Hepatocyte (in vitro differentiated cells): ENCODE data around the gene SLC43A2. TPM values are rescaled to one million over a fixed set of nuclear protein-coding genes. Genes with fewer than 3 reads are reported as not detected.

ENCODE experiments used
- DNase-seq: peaks from one replicate; pipeline ENCODE4 v3.0.0-alpha.2; 2016; ENCODE audit warnings: low spot score
- H2AFZ ChIP-seq: fragments of 200-600 bp; sonication (generic); 2 replicates; pipeline ENCODE4 v1.6.0; 2016; ENCODE audit warnings: antibody characterized with exemption, mild to moderate bottlenecking
- H3K27ac ChIP-seq: fragments of 200-600 bp; sonication (generic); 2 replicates; pipeline ENCODE4 v1.5.1; 2016; ENCODE audit warnings: mild to moderate bottlenecking
- H3K27me3 ChIP-seq: fragments of 200-600 bp; sonication (generic); 2 replicates; pipeline ENCODE4 v1.6.1; 2016
- H3K36me3 ChIP-seq: fragments of 200-600 bp; sonication (generic); replicated peaks from 2 replicates; pipeline ENCODE4 v1.5.1; 2016; ENCODE audit warnings: low read depth; ENCODE audit not compliant: insufficient read depth
- H3K4me1 ChIP-seq: fragments of 200-600 bp; sonication (generic); 2 replicates; pipeline ENCODE4 v1.5.1; 2016; ENCODE audit warnings: mild to moderate bottlenecking, moderate library complexity; ENCODE audit not compliant: insufficient read depth
- H3K4me2 ChIP-seq: fragments of 200-600 bp; sonication (generic); 2 replicates; pipeline ENCODE4 v1.6.0; 2016
- H3K4me3 ChIP-seq: fragments of 200-600 bp; sonication (generic); 2 replicates; pipeline ENCODE4 v1.5.1; 2016; ENCODE audit warnings: mild to moderate bottlenecking
- H3K79me2 ChIP-seq: fragments of 200-600 bp; sonication (generic); 2 replicates; pipeline ENCODE4 v1.6.0; 2017; ENCODE audit warnings: mild to moderate bottlenecking
- H3K9me2 ChIP-seq: fragments of 200-600 bp; sonication (generic); replicated peaks from 2 replicates; pipeline ENCODE4 v1.6.0; 2017; ENCODE audit warnings: mild to moderate bottlenecking; ENCODE audit not compliant: insufficient read depth
- H3K9me3 ChIP-seq: fragments of 200-600 bp; sonication (generic); 2 replicates; pipeline ENCODE4 v1.5.1; 2016; ENCODE audit warnings: low read depth, mild to moderate bottlenecking
- H4K20me1 ChIP-seq: fragments of 200-600 bp; sonication (generic); 2 replicates; pipeline ENCODE4 v1.6.0; 2016; ENCODE audit warnings: mild to moderate bottlenecking; ENCODE audit not compliant: insufficient read depth, poor library complexity, severe bottlenecking
- CTCF ChIP-seq: fragments of 200-600 bp; sonication (generic); IDR thresholded peaks from 2 replicates; pipeline ENCODE4 v1.5.1; 2016; ENCODE audit warnings: antibody characterized with exemption, mild to moderate bottlenecking; ENCODE audit not compliant: poor library complexity
- EZH2 ChIP-seq: fragments of 200-600 bp; sonication (generic); IDR thresholded peaks from 2 replicates; pipeline ENCODE4 v1.6.1; 2016; ENCODE audit warnings: antibody characterized with exemption, mild to moderate bottlenecking, borderline replicate concordance
- EZH2phosphoT487 ChIP-seq: fragments of 200-600 bp; sonication (generic); IDR thresholded peaks from one replicate; pipeline ENCODE4 v1.6.1; 2018; ENCODE audit warnings: antibody characterized with exemption, mild to moderate bottlenecking, low read depth, moderate library complexity; ENCODE audit not compliant: unreplicated experiment, severe bottlenecking
- WGBS: methylation state at CpG from one replicate; pipeline ENCODE4 v1.1.6; 2016; ENCODE audit warnings: low lambda C conversion rate; ENCODE audit errors: missing lambda C conversion rate; 5-methylcytosine and 5-hydroxymethylcytosine counted together
- polyA plus RNA-seq: library from polyadenylated mRNA; unstranded; fragments of >200 nt; fragmentation: Nextera tagmentation; extraction: Ambion mirVana; gene quantifications from 2 replicates; pipeline ENCODE4 v1.2.1, GENCODE V29; 2016
- total RNA-seq: library from RNA; depleted of rRNA; stranded (reverse); fragments of >200 nt; gene quantifications from 2 replicates; pipeline ENCODE4 v1.2.3, GENCODE V29; 2014

Gene SLC43A2
- total and polyA plus RNA-seq, 2 experiments from 2014 or later: 6.0 to 10.2 TPM

GRCh38 chr17:1551741-1552140, 76.9 kb downstream of the SLC43A2 start:
- no peak overlapping the region for H2AFZ ChIP-seq
- TF ChIP-seq CTCF (no peak), EZH2 (no peak), EZH2phosphoT487 (no peak)
- peaks cover 10% of the 10 kb centered on the region for H4K20me1 ChIP-seq
- H3K4me2 ChIP-seq: no peak overlapping the region
- H3K9me3 ChIP-seq: no peaks in the 10 kb centered on the region
- H3K4me3 ChIP-seq: no peak overlapping the region
- no peak for DNase-seq
- no peaks in the 10 kb centered on the region for H3K9me2 ChIP-seq
- WGBS: 89% methylated on average over 12 of the region's 12 CpGs
- H3K36me3 ChIP-seq: no peaks in the 10 kb centered on the region
- H3K27me3 ChIP-seq: no peaks in the 10 kb centered on the region
- no peak overlapping the region for H3K27ac ChIP-seq
- H3K4me1 ChIP-seq: peaks cover under 1% of the 10 kb centered on the region
- H3K79me2 ChIP-seq: peaks cover 39% of the 10 kb centered on the region

- Histone ChIP-seq H3K36me3 (no peaks in the 10 kb centered on the region), H3K4me1 (peaks cover 4% of the 10 kb centered on the region), H3K79me2 (peaks cover 7% of the 10 kb centered on the region), H3K9me2 (no peaks in the 10 kb centered on the region), H4K20me1 (no peaks in the 10 kb centered on the region), H2AFZ (no peak overlapping the region), H3K27me3 (no peaks in the 10 kb centered on the region), H3K4me2 (no peak overlapping the region), H3K27ac (no peak overlapping the region), H3K9me3 (no peaks in the 10 kb centered on the region), H3K4me3 (no peak overlapping the region)
- WGBS: 94% methylated on average over 18 of the region's 18 CpGs
- DNase-seq: no peak
- TF ChIP-seq CTCF: no peak
- no peak for TF ChIP-seq EZH2
- no peak for TF ChIP-seq EZH2phosphoT487
Observed at GRCh38 chr17:1548032-1548431, 80.6 kb downstream of the SLC43A2 start.

GRCh38 chr17:1546292-1546922, 82.2 kb downstream of the SLC43A2 start:
- H3K36me3 ChIP-seq: no peaks in the 10 kb centered on the region
- peaks cover 4% of the 10 kb centered on the region for H3K4me1 ChIP-seq
- no peaks in the 10 kb centered on the region for H3K79me2 ChIP-seq
- DNase-seq: no peak
- H4K20me1 ChIP-seq: no peaks in the 10 kb centered on the region
- TF ChIP-seq CTCF (no peak), EZH2 (no peak), EZH2phosphoT487 (no peak)
- H3K4me3 ChIP-seq: no peak overlapping the region
- H2AFZ ChIP-seq: no peak overlapping the region
- H3K9me3 ChIP-seq: no peaks in the 10 kb centered on the region
- 89% methylated on average over 6 of the region's 6 CpGs for WGBS
- H3K9me2 ChIP-seq: no peaks in the 10 kb centered on the region
- H3K27ac ChIP-seq: peak overlapping the region; percentile 70
- no peak overlapping the region for H3K4me2 ChIP-seq
- no peaks in the 10 kb centered on the region for H3K27me3 ChIP-seq

GRCh38 chr17:1545618-1546017, 83.0 kb downstream of the SLC43A2 start:
- Histone ChIP-seq H3K4me2 (no peak overlapping the region), H3K27me3 (no peaks in the 10 kb centered on the region), H3K36me3 (no peaks in the 10 kb centered on the region), H3K4me1 (peaks cover 4% of the 10 kb centered on the region), H2AFZ (no peak overlapping the region), H3K27ac (peak overlapping the region; percentile 70), H3K4me3 (no peak overlapping the region), H3K9me2 (no peaks in the 10 kb centered on the region), H3K79me2 (no peaks in the 10 kb centered on the region), H4K20me1 (no peaks in the 10 kb centered on the region), H3K9me3 (no peaks in the 10 kb centered on the region)
- DNase-seq: no peak
- WGBS: 88% methylated on average over 6 of the region's 9 CpGs
- TF ChIP-seq CTCF: no peak
- TF ChIP-seq EZH2phosphoT487: no peak
- no peak for TF ChIP-seq EZH2
